GM18951 (cell line): Measurements from ENCODE around the gene GTPBP6.
"Not testable (repeated sequence)": the region's sequence is repeated elsewhere in the genome, so short reads cannot be mapped to it uniquely, and the experiment has no call there.

Experiments
- POLR2A ChIP-seq: IDR thresholded peaks from 4 replicates; pipeline ENCODE4 v1.6.1; 2011; ENCODE audit warnings: mild to moderate bottlenecking; ENCODE audit not compliant: insufficient read length, insufficient read depth; ENCODE audit errors: extremely low read depth
- in situ Hi-C: fragments of 300-500 bp; cut with MboI; formaldehyde crosslinking; loops from one replicate; pipeline ENCODE4 v1.12.0; 2022; ENCODE audit warnings: low sequenced_read_pairs, mixed read lengths, inconsistent platforms; ENCODE audit not compliant: unreplicated experiment

GTPBP6 gene

GRCh38 chrX:310621-311155, 7.9 kb downstream of the GTPBP6 start:
- no peak for TF ChIP-seq POLR2A
- in situ Hi-C loops: no loop called here

DNA sequence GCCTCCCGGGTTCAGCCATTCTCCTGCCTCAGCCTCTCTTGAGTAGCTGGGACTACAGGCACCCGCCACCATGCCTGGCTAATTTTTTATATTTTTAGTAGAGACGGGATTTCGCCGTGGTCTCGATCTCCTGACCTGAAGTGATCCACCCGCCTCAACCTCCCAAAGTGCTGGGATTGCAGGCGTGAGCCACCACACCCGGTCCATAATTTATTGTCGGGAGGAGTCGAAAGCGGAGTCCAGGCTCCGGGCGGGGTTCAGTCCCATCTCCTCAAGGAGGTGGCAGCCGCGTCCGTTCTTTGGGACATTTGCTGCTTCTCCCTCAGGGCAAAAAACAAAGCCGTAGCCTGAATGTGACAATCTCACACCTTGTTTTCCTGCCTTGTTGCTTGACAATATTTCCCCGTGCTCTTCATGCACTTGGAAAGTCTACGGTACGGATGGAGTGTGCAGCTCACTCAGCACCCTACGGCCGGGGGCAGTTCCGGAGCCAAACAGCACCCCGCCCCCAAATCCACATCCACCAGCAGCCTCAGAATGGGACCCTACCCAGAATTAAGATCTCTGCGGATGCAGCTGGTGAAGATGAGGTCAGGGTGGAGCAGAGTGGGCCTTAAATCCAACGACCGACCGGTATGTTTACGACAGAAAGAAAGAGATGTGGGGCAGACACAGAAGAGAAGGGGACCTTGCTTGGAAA, 9.6 kb downstream of the GTPBP6 start:
- in situ Hi-C loops: no loop called here
- TF ChIP-seq POLR2A: no peak

DNA sequence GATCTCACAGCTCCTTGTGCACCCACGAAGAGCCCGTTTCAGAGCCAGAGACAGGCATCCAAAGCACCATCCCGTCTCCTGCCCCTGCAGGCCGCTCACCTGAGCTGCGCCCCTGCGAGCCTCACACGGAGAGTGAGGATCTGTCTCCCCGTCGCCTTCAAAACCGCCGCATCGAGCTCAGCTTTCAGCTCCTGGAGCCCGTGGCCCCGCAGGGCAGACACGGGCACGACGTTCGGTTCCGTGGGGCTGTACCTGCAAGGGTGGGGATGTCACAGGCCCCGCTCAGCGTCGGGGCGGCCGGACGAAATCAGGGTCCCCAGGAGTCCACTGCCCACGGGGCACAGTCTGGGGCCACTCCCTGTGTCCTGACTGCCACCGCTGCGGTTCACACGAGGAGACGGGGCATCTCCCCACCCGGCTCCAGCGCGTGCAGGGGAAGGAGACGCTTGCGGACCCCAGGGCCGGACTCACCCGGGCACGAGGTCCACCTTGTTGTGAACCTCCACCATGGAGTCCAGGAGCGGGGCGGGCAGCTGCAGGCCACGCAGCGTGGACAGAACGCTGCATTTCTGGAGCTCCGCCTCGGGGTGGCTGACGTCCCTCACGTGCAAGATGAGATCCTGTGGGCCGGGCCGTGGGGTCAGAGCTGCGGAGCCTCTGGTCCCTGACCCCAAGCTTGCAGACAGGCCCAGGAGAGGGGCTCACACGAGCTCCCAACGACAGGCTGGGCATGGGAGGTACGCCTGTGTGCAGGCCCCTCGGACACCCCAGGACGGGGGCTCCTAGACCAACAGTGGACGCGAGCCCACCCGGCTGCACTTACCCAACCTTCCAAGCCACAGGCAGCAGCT, 11.1 kb downstream of the GTPBP6 start:
- peak; percentile 36 for TF ChIP-seq POLR2A
- in situ Hi-C loops: no loop called here

DNA sequence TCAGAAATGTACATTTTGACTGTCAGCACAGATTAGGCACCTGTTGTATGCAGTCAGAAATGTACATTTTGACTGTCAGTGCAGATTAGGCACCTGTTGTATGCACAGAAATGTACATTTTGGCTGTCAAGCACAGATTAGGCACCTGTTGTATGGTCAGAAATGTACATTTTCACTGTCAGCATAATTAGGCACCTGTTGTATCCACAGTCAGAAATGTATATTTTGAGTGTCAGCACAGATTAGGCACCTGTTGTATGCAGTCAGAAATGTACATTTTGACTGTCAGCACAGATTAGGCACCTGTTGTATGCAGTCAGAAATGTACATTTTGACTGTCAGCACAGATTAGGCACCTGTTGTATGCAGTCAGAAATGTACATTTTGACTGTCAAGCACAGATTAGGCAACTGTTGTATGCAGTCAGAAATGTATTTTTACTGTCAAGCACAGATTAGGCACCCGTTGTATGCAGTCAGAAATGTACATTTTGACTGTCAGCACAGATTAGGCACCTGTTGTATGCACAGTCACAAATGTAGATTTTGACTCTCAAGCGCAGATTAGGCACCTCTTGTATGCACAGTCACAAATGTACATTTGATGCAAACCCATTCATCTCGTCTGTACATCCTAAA, 11.9 kb downstream of the GTPBP6 start:
- in situ Hi-C loops: not testable (repeated sequence)

GRCh38 chrX:305781-306613, 12.6 kb downstream of the GTPBP6 start:
- in situ Hi-C loops: not testable (repeated sequence)

DNA sequence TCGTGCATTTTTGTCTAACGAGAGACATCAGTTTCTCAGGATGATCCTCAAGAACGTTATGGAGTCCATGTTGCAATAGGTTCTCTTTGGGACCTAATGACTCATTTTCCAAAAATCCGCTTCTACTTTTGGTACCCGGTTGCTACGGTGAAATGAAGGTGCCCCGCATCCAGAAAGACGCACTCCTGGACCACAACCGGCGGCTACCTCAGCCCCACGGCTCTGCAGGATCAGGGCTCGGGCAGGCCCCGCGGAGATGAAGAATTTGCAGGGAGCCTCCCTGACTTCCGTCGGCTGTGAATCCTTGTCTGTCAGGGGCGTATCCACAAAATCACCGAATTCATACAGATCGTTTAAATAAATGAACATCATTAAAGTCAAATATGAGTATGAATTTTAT, 15.6 kb downstream of the GTPBP6 start:
- no peak for TF ChIP-seq POLR2A
- in situ Hi-C loops: no loop called here

- TF ChIP-seq POLR2A: no peak
- in situ Hi-C loops: no loop called here
Measured at GRCh38 chrX:300334-300733, 18.3 kb downstream of the GTPBP6 start.

- no peak for TF ChIP-seq POLR2A
- in situ Hi-C loops: no loop called here
Measured at GRCh38 chrX:298993-299392, 19.6 kb downstream of the GTPBP6 start.

- in situ Hi-C loops: no loop called here
- TF ChIP-seq POLR2A: no peak
Measured at GRCh38 chrX:295136-295535, 23.5 kb downstream of the GTPBP6 start.

- no peak for TF ChIP-seq POLR2A
- in situ Hi-C loops: no loop called here
Measured at GRCh38 chrX:292900-293897, 25.4 kb downstream of the GTPBP6 start.

GRCh38 chrX:291411-291901, 27.1 kb downstream of the GTPBP6 start:
- no peak for TF ChIP-seq POLR2A
- in situ Hi-C loops: no loop called here
